Measurements from ENCODE around the gene ASXL2.

The ASXL2 gene

DNA sequence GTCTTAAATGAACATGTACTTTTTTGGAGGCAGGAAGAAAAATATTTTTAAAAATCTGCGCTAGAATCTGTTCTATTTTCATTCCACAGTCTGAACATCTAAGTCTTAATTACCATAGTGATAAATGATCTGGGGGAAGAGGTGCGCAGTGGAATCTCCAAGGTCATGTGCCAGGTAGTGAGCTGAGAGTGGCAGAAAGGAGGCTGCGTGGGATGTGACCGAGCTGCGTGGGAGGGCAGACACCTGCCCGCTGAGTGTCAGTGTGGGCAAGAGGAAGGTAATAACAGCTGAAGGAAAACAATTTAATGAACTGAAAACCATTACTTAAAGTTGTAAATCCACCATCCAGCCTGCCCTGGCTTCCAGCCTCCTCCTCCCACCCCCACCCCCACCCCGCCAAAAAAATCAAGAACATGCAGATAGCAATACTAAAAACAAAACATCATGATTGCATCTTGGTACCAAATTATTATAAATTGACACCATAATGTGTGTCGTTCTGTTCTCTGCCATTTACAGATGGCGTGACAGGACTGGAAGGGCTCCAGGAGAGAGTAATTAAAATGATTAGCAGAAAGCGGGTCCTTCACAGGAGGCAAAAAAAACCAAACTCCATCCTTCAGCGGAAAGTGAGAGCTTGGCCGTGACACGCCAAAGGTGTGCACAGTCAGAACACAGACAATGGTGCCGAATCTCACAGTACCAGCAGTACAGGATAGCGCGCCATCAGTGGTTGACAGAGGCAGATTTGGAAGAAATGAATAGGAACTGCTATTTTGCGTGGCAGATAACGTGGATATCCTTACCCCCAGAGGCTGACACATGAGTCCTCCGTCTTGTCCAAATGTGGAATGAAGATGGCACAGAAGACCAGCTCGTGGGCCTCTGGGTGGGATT lies 193.5 kb downstream of the ASXL2 start:
- DNase-seq, result peak; percentile 7 to 46
